ENCODE data around the gene CD163. TPM values are rescaled to one million over a fixed set of nuclear protein-coding genes. Genes with fewer than 3 reads are reported as not detected.

The CD163 gene
- total RNA-seq: under 0.01 TPM in 2 replicates

GRCh38 chr12:7503686-7504415, at the start of gene CD163:
CD163 (minus strand) TSS chr12:7503777; CDS start chr12:7503690, 87 bp downstream.

GRCh38 chr12:7444076-7444475, 59.5 kb downstream of the CD163 start, which contains the start of gene CD163L1:
CD163L1 (minus strand) TSS chr12:7444153; CDS start chr12:7444127, 26 bp downstream.

Other genes with a start within 250 kb of the CD163 start
- not detected in 2 replicates for gene ACSM4, start 199.7 kb downstream of the CD163 start, total RNA-seq
- gene CD163L1, start 59.6 kb downstream of the CD163 start, total RNA-seq: under 0.01 and 0.73 TPM in 2 replicates
- gene APOBEC1, start 162.1 kb upstream of the CD163 start, total RNA-seq: not detected in 2 replicates
- not detected in 2 replicates for gene GDF3, start 192.0 kb upstream of the CD163 start, total RNA-seq
- not detected in 2 replicates for gene DPPA3, start 207.7 kb upstream of the CD163 start, total RNA-seq
- gene CLEC4C, start 243.6 kb upstream of the CD163 start, total RNA-seq: not detected in 2 replicates